Stimulated activated CD4-positive, alpha-beta T cell treated with anti-CD3 and anti-CD28 coated beads, Interleukin-1b, Interleukin-23, amount 100 ng/mL, for 4 hours (primary cell): ENCODE data around the gene HLA-DRB1.
"Not testable (repeated sequence)": the region's sequence is repeated elsewhere in the genome, so short reads cannot be mapped to it uniquely, and the experiment has no call there.

Experiments used
- DNase-seq, 2 donors: peaks; one replicate each; pipeline ENCODE4 v3.0.0-alpha.2; 2020; ENCODE audit warnings: low read depth in 2 of 2

Gene HLA-DRB1

GRCh38 chr6:32562940-32563339 is 26.7 kb downstream of the HLA-DRB1 start:
- DNase-seq = no peak

- DNase-seq = no peak
Observed at GRCh38 chr6:32559747-32560146, 29.9 kb downstream of the HLA-DRB1 start.

- DNase-seq = no peak
Observed at GRCh38 chr6:32558426-32559057, 31.1 kb downstream of the HLA-DRB1 start.

GRCh38 chr6:32554116-32554965 is 35.3 kb downstream of the HLA-DRB1 start:
- no peak for DNase-seq

GRCh38 chr6:32553037-32553742 is 36.5 kb downstream of the HLA-DRB1 start:
- no peak for DNase-seq

- DNase-seq = no peak
Observed at GRCh38 chr6:32551410-32551809, 38.2 kb downstream of the HLA-DRB1 start.

- no peak for DNase-seq
Observed at GRCh38 chr6:32539839-32540238, 49.8 kb downstream of the HLA-DRB1 start.

GRCh38 chr6:32530431-32530793 is 59.2 kb downstream of the HLA-DRB1 start:
- DNase-seq = not testable (repeated sequence)

- DNase-seq = peak in 1 of 2 donors; percentile 0
Observed at GRCh38 chr6:32529697-32530430, 59.8 kb downstream of the HLA-DRB1 start, which contains the start of gene HLA-DRB5. TSS of gene HLA-DRB5 (minus strand) at chr6:32530287. CDS start at chr6:32530224, 63 bp downstream.
